Endothelial cell of hepatic sinusoid (primary cell): ENCODE data around the gene ISG15.
"Not testable (repeated sequence)": the region's sequence is repeated elsewhere in the genome, so short reads cannot be mapped to it uniquely, and the experiment has no call there.

Source experiments
- in situ Hi-C: cut with HindIII; loops from 2 replicates; pipeline ENCODE4 v1.10.0; 2017; ENCODE audit warnings: low sequenced_read_pairs

ISG15 gene

DNA sequence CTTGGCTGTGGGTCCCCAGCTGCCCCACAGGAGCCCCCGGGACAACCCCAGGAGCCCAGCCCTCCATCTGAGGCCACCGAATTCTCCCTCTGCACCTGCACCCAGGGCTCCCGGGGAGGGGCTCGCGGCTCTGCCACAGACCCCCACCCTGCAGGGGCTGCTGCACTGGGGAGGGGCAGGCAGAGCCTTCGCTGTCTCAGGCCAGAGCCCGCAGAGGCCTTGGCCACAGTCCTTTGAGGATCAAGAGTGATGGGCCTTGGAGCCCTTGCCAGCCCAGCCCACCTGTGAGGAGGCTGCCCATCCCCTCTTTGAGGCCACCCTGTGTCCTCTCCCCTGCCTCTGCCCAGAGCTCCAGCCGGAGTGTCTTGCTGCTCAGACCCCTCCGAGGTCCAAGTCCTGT is 37.9 kb upstream of the ISG15 start:
- in situ Hi-C loops, result no loop called here

DNA sequence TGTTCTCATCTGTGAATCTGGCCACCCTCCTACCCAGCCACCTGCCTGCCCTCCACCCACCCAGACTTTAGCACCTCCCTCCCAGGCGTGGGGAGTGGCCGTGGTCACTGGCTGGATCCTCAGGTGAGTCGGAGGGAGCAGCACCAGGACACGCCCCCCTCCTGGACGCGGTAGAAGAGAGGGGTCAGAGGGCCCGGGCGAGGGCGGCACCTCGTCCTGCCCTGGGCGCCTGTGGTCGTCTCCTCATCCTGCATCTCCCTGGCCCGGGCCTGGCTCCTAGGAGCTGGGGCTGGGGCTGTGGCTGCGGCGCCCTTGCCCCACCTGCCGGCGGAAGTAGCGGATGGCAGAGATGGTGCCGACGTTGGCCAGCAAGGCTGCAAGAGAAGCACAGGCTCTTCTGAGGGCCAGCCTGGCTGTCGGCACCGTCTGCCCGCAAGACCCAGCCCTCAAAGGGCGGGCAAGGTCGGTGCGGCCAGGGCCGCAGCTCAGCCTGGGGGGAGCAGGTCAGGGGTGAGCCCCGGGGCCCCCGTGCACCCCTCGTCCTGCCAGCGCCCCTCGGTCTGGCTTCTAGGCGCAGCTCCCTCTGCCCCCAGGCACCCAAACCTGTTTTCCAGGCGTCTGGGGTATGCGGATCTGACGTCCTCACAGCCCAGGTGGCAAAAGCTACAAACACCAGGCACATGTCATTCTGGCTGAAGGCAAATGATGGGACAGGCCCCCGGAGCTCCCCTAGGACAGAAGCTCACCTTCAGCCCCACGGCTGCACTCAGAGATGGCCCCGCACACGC is 37.2 kb upstream of the ISG15 start:
- in situ Hi-C loops, result no loop called here

DNA sequence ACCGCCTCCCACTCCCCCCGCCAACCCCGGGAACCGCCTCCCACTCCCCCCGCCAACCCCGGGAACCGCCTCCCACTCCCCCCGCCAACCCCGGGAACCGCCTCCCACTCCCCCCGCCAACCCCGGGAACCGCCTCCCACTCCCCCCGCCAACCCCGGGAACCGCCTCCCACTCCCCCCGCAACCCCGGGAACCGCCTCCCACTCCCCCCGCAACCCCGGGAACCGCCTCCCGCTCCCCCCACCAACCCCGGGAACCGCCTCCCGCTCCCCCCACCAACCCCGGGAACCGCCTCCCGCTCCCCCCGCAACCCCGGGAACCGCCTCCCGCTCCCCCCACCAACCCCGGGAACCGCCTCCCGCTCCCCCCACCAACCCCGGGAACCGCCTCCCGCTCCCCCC is 36.5 kb upstream of the ISG15 start:
- in situ Hi-C loops, result not testable (repeated sequence)

DNA sequence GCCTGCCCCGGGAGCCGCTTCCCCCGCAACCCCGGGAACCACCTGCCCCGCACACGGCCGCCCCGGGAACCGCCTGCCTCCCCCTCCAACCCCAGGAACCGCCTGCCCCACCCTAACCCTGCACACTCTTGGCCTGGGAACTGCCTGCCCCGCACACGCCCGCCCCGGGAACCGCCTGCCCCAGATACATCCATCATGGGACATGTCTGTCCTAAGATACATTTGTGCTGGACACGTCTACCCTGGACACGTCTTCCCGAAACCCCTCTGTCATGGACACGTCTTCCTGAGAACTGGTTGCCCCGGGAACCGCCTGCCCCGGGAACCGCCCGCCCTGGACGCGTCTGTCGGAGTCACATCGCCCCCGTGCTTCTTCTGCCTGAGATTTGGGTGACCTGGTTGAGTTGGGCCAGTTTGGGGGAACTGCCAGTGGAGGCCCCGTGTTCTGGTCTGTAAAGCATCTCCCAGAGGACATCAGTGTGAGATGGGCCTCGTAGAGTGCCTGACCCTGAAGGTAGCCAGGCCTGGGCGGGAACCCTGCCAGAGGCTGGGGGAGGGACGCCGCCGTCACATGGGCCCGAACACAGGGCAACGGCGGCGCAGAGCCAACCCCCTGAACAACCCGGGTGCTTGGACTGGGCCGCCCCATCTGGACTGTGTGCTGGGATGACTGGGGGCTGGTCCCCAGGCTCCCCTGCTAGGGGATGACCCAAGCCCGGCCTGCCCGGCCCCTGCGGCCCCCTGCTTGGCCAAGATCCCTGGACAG is 35.0 kb upstream of the ISG15 start:
- in situ Hi-C loops, result no loop called here

DNA sequence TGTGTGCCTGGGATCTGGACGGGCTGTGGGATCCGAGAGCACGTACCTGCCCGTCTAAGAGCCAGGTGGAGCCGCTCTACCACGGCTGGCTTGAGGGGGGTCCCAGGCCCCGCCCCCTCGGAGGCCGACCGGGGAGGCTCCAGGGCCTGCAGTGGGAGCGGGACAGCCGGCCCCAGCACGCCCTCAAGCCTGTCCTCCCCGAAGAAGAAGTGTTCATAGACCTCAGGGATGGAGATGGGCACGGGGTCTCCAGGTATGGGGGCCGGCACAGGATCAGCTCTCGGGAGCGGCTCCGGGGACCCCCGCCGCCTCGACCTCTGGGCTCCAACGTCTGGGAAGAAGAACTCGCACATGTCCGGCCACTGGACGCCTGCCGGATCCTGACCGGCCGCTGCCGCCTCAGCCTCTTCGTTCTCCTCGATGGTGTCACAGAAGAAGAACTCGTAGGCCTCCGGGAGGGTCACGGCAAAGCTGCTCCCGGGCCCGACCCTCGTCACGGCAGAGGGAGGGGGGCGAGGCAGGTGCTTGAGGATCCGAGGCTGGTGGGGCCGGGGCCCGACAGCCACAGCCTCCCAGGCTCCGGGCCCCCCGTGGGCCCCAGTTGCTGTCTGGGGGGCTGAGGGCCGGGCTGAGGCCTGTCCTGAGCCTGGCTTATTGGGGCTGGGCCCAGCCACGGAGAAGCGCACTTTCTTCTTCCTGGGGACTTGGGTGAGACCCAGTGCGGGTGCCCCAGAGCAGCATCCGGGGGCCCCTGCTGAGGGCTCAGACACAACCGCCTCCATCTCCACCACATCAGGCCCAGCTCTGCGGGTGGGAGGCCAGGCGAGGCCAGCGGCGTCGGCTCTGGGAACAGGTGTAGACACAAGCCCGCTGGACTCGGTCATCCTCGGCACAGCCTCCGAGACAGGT is 34.2 kb upstream of the ISG15 start:
- in situ Hi-C loops, result no loop called here

GRCh38 chr1:979744-980072 is 33.6 kb upstream of the ISG15 start:
- in situ Hi-C loops, result no loop called here

DNA sequence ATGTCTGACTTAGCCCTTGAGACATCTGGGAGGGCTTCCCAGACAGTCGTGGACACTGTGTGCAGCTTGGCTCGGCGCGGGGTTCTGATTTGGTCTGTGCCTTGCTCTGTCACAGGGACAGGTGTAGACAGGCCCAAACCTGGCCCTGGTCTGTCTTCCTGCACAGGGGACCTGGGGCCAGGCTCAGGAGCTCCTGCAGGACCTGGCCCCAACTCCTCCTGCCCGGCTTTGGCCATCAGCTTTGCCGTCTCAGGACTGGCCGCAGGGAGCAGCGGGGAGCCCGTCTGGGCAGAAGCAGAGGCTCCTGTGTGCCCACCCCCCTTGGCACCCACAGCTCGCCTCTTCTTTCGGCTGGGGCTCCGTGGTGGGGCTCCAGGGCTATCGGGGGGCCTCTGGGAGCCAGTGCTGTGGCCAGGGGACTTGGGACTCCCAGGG is 33.1 kb upstream of the ISG15 start:
- in situ Hi-C loops, result no loop called here

DNA sequence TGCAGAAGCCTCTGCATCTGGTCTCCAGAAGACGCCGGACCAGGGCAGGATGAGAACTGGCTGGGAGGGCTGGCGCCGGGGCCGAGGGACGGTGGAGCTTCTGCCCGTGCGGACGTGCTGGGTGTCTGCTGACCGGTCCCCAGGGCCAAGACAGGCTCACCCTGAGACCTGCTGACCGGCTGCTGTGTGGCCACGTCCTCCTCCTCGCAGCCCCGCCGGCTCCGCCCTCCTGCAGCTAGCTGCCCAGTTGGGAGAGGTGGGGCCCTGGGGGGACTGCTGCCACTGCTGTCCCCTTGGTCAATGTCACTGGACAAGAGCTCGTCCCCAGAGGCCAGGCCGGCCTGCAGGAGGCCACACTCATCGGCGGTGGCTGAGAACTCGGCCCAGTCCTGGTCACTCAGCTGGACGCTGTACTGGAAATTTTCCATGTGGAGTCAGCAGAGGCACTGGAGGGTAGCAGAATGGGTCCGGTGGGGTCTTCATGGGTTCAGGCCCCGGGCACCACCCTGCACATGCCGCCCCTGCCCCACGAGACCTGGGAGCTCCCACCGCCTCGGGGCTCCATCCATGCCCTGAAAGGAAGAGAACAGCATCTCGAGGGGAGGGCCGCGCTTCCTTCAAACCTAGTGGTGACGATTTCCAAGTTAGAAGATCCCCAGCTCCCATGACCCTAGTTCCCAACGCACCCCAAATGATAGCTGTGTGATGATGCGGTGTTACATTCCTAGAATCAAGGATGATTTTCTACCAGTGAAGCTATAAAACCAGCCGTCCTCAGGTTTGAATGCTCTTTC is 32.5 kb upstream of the ISG15 start:
- in situ Hi-C loops, result no loop called here

GRCh38 chr1:981491-981954 is 31.8 kb upstream of the ISG15 start:
- in situ Hi-C loops, result no loop called here

GRCh38 chr1:981955-982558 is 31.2 kb upstream of the ISG15 start, which contains the start of gene PERM1:
Gene PERM1 (minus strand): TSS chr1:982093. CDS start chr1:981029, 1,064 bp downstream.
- in situ Hi-C loops, result no loop called here

- in situ Hi-C loops, result no loop called here
Measured at GRCh38 chr1:982765-983436, 30.4 kb upstream of the ISG15 start.

DNA sequence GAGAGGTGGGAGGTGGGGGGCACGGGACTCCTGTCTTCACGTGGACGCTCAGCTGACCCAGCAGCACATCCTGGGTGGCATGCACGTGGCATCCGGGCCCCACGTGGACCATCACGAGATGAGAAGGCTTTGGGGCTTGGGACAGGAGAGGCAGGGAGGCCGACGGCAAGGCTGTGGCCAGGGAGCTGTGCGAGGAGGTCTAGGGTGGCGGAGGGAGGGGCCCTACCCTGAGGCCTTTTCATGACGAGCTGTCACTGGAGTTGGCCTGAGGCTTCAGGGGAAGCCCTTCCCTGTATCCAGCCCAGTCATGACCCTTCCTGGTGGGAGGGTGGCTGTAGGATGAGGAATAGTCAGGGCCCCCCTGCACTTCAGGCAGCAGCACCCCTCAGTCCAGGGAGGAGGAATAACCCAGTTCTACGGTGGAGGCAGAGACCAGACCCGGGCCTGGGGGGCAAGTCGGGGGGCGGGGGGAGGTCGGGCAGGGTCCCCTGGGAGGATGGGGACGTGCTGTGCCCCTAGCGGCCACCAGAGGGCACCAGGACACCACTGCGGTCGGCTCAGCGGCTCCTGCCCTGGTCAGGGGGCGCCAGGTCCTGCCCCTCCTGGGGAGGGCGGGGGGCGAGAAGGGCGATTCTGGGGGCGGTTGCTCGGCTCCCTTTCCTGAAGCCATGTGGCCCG is 29.4 kb upstream of the ISG15 start:
- in situ Hi-C loops, result no loop called here

- in situ Hi-C loops, result no loop called here
Measured at GRCh38 chr1:984476-984814, 28.9 kb upstream of the ISG15 start.

DNA sequence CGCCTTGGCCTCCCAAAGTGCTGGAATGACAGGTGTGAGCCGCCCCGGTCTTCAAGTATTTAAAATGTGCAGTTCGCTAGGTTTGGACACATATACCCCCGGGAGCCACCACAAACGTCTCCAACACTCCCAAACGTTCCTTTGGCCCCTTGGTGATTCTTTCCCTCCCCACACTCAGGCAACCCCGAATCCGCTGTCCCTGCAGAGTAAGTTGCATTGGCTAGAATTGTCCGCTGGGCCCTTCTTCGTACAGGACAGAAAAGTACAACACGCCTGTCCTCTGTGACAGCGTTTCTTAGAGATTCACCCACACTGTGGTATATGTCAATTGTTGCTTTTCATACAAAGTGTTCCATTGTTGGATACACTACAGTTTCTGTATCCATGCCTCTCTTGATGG is 28.2 kb upstream of the ISG15 start:
- in situ Hi-C loops, result no loop called here

- in situ Hi-C loops, result not testable (repeated sequence)
Measured at GRCh38 chr1:988061-988460, 25.2 kb upstream of the ISG15 start.

DNA sequence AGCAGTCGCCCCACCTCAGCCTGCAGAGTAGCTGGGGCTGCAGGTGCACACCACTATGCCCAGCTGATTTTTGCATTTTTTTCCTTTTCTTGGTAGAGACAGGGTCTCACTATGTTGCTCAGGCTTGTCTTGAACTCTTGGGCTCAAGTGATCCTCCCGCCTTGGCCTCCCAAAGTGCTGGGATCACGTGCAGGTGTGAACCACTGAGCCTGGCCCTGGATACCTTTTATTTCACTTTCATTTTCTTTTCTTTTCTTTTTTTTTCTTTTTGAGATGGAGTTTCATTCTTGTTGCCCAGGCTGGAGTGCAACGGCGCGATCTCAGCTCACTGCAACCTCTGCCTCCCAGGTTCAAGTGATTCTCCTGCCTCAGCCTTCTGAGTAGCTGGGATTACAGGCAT is 22.0 kb upstream of the ISG15 start:
- in situ Hi-C loops, result not testable (repeated sequence)

DNA sequence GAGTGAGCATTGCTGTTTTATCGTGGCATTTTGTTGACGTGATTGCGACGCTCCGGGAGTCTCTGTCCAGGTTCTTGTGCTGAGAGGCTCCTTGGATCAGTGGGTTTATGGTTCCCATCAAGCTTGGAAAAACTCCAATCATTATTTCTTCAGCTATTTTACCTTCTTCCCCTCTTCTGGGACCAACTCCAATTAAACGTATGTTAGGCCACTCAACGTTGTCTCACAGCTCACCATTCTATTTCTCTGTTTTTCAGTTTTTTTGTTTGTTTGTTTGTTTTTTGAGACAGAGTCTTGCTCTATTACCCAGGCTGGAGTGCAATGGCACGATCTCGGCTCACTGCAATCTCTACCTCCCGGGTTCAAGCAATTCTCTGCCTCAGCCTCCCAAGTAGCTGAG is 21.4 kb upstream of the ISG15 start:
- in situ Hi-C loops, result no loop called here

GRCh38 chr1:992362-992761 is 20.9 kb upstream of the ISG15 start:
- in situ Hi-C loops, result no loop called here

DNA sequence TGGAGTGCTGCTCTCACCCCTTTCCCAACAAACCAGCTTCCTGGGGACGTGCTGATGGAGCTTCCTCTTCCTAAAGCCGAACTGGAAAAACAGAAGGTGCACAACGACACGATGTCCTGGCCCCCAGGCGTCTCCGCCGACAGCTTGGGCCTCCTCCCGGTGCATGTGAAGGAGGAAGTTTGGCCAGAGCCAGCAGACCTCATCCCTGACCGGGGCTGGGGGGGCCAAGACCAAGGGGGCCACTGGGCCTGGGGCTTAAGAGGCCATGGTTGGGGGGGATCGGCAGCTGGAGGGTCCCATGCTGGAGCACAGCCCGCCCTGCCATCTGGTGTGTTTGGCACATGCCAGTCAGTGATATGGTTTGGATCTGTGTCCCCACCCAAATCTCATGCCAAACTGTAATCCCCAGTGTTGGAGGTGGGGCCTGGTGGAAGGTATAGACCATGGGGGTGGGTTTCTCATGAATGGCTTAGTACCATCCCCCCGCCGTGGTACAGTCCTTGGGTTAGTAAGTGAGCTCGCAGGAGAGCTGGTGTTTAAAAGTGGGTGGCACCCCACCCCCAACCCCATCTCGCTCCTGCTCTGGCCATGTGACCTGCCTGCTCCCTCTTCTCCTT is 19.8 kb upstream of the ISG15 start:
- in situ Hi-C loops, result no loop called here
